MV-4-11 (cell line): ENCODE data around the gene RAB38.

Experiments used
- DNase-seq: peaks from one replicate; lab custom pipeline; 2025; lab: John Stamatoyannopoulos, UW

RAB38 gene

DNA sequence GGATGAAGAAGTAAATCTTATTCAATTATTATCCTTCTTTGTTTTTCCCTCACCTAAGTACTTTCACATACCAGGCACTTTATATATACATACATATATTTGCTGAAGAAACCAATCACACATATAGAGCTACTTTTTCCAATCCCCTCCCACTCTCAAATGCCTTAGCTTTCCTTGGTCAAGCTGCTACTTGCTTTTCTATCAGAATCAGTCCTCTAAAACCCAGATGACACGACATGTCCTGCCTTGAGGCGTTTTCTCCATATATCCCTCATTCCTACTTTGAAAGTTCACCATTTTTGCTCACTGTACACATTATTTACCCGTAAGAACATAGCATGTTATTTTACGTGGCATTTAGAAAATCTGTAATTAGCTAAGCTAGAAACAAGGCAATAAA lies 5.4 kb downstream of the RAB38 start:
- DNase-seq, result no peak

DNA sequence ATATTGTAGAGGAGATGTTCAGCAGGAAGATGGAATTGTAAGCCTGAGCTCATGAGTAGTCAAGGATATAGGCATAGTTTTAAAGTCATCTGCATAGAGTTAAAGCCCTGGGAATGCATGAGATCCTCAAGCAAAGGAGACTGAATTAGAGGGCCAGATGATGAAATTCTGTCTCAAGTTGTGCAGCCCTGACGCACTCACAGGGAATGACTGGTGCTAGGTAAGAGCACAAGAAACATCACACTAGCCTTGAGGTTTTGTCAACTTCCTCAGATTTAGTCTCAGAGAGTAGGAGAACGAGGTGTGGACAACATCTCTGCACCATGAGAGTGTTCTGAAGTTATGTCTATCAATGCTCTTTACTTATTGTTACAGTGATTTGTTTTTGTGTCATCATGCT lies 5.8 kb downstream of the RAB38 start:
- DNase-seq, result no peak

DNA sequence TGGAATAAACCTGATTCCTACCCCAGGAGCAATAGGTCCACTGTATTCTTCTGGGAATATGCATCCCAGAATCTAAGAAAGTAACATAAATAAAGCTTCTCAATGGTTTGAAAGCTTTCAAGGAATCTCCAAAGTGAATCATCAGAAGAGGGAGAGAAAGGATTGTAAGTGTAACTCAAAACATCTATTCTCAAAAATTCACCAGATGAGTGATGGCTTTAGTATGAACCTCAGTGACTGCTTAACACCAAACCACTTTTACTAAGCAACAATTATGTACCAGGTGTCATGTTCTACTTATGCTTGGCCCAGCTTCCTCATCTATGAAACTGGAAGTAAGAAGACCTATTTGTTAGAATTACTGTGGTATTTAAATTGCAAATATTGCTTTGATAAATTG lies 7.4 kb downstream of the RAB38 start:
- no peak for DNase-seq

DNA sequence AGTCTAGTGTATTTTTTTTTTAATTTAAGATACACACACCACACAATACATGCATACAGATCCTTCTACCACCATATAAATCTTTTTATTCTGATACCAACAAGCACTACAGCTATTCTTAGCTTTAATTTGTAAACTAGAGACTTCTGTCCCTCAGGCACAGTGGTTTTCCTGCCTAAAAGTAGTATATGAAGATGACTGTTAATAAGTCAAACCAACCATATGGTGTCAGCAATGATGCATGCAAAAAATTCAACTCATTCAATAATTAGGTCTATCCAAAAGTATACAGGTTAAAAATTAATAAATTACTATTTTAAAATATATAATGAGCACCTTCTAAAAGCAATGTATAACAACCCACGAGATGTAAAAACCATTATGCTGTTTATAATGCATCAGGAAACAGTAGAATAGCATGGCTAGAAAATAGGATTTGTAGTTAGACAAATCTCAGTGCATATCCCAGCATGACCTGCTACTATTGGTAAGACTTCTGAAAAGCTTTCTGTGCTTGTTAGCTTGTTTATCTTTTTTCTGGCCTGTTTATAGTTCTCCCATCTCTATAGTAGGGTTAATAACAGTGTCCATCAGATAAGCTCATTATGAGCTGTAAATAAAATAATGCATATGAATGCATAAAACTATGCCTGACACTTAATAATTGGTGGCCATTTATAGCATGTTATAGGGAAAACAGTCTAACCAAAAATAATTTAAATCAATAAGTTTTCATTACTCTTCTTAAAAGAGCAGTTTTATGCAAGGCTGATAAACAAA lies 10.2 kb downstream of the RAB38 start:
- DNase-seq, result no peak

DNA sequence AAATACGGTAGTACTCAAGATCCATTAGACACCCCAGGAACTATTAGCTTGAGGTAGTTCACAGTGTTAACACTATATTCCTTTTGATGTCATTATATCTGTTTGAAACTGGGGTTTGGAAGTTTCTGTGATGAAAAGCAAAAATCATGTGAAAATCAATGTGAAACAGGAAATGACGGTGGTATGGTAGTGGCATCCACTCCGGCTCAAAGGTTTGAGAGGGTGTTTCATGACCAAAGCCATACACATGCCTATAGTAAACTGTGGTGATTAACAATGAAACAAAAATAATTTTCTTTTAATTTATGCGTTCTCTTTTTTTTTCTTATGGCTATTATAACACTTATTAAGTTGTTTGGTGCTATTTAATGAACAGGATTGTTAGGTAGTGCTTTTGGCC lies 10.9 kb downstream of the RAB38 start:
- no peak for DNase-seq

- no peak for DNase-seq
Observed at GRCh38 chr11:88158081-88158480, 17.2 kb downstream of the RAB38 start.

DNA sequence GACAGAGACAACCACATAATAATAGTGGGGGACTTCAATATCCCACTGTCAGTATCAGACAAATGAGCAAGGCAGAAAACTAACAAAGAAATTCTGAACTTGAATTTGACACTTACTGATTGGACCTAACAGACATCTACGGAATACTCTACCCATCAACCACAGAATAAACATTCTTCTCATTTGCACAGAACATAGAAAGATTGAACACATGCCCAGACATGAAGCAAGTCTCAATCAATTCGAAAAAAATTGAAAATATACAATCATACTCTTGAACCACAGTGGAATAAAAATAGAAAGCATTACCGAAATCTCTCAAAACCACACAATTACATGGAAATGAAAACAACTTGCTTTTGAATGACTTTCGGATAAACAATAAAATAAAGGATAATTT lies 17.9 kb downstream of the RAB38 start:
- DNase-seq, result no peak

- no peak for DNase-seq
Observed at GRCh38 chr11:88152381-88152780, 22.9 kb downstream of the RAB38 start.

DNA sequence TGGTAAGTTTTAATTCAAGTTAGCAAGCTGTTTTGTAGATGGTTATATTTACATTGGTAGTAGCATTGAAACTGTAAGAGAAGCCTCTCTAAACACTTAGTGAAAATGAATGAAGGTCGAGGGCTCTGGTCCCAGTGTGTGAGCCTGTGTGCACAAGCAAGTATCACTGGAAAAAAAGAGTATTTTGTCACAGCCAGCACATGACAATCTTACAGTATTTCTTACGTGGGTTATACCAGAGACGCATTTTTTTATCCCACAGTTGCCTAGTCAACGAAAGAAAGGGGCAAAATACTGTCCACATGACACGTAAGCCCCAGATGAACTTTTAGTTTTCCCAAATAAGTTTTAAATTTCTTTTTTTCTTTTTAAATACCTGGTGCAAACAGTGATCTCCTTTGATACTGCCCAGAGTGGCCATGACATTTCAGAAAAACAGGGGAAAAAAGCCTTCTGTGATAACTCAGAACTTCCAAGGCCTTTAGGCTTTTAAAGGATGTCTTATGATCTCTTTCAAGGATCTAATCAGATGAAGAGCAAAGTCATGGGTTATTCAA lies 23.5 kb downstream of the RAB38 start:
- no peak for DNase-seq

GRCh38 chr11:88146106-88146505 lies 29.1 kb downstream of the RAB38 start:
- no peak for DNase-seq

- DNase-seq, result no peak
Observed at GRCh38 chr11:88139865-88140264, 35.4 kb downstream of the RAB38 start.

DNA sequence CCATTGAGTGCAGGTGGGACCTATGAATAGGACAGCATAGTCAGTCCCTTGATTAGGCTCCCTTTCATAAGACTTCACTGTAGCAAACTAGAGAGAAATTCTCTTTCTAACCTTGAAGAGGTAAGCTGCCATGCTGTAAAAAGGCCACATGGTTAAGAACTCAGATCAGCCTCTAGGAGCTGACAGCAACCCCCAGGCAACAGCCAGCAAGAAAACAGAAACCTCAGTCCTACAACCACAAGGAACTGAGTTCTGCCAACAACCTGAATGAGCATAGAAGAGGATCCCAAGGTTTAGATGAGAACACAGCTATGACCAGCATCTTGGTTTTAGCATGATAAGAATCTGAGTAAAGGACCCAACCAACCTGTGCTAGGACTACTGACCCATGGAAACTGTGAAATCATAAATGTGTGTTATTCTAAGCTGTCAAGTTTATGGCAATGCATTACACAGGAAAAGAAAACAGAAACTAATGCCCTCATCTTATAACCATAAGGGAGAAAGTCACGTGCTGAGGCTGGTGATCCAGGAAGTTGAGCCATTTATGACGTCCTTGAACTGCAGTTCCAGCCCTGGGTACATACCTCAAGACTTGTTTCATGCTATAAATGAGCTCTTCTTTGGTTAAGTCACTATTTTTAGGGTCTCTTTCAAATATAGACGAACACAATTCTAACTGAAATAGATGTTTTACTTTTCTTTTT lies 43.3 kb downstream of the RAB38 start:
- DNase-seq, result no peak

- no peak for DNase-seq
Observed at GRCh38 chr11:88122956-88123355, 52.3 kb downstream of the RAB38 start.

DNA sequence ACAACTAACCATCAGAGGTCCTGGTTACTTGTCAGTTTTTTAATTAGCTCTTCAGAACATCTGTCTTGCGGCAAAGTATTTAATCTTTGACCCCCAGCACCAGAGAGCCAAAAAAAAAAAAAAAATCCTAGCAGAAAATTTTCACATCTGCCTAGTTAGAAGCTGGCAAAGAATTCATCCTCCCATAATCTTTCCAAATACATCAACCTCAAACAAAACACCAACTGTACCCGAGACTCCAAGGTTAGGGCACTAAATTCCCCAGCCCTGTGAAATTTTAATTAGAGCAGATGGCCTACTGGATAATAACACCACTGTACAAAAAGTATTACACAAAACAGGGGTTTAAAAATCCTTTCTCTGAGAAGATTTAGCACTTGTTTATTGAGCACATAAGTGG lies 55.7 kb downstream of the RAB38 start:
- no peak for DNase-seq

DNA sequence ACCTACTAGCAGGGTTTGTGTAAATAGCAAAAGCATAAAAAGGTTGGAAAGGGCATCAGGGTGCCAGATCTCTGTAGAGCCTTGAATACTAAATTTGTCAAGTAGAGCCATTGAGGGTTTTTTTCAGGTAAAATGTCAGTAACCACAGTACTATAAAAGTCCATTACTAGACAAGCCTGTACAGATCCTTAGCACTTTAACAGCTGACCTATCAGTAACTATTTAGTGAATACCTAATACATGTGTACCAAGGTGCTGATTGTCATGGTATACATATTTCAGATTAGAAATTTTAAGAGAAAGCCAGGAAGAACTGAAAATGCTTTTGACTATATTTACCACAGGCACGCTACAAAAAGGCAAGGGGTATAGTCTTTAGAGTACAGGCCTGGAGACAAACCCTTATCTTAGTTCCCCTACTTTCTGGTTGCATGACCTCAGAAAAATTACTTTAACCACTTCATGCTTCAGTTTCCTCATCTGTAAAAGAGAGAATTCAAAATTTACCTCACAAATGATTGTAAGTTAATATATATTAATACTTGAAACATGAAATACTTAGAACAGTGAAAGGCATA lies 57.9 kb downstream of the RAB38 start:
- no peak for DNase-seq

DNA sequence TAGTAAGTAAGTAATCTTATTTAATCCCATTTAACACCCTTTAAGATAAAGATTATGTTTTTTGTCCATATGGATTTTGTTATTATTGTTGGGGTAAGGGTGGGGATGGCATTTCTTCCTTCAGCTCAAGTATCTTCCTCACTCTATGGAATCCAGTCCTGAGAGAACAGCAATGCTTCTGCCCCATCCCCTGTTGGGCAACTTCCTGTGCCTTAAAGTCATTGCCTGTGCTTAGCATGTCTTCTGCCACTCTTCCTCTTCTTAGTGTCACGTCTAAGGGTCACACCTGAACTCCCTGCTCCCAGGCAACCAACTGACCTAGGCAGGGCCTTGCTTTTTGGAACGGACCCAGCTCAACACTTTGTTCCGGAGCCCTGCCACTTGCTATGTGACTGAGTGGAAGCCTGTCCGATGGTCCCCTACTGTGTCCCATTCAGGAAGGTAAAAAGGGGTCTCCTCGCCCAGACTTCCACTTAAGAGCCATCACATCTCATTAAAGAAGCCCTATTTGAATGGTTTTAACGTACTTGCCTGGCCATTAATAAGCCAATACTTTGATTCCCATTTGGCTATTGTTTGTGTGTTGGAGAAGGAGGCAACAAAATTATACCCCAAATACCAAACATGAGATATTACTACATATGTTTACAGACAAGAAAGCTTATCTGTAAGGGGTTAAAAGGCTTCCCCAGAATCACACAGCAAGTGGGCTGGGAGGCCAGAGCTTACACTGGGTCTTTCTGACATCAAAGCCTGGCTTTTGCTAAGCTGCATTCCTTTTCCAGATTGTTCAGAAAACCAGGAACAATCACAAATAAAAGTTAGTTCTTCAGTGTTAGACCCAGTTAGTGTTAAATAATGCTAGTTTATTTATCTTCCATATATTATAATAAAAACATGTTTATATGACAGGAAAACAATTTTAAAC lies 59.2 kb downstream of the RAB38 start:
- peak; percentile 15 for DNase-seq

- DNase-seq, result peak; percentile 8
Observed at GRCh38 chr11:88114486-88115045, 60.7 kb downstream of the RAB38 start.

- no peak for DNase-seq
Observed at GRCh38 chr11:88106666-88107065, 68.6 kb downstream of the RAB38 start.

DNA sequence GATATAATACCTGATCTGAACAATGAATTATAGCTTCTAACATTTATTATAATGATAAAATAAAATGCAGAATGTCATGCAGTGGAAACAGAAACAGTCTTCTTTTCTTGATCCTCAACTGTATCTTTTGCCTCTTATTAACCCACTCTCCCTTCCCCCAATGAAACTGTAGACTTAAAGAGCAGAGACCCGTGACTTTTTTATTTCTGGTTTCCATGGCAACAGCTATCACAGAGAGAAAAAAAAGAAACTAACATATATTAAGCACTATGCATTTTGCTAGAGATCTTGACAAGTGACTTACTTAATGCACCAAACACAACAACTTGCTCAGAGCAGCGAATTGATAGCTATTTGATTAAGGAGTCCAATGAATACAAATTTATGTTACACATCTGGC lies 69.3 kb downstream of the RAB38 start:
- no peak for DNase-seq

GRCh38 chr11:88105526-88105925 lies 69.7 kb downstream of the RAB38 start:
- no peak for DNase-seq

- no peak for DNase-seq
Observed at GRCh38 chr11:88104408-88104807, 70.8 kb downstream of the RAB38 start.
